ENCODE results near the gene VSTM4.

GRCh38 chr10:49036638-49037037 is 78.7 kb downstream of the VSTM4 start:
- no peak for TF ChIP-seq MAZ (IDR thresholded peaks at IDR 0.05; ENCODE audit: borderline replicate concordance, low read depth, low read length)
- TF ChIP-seq CTCF (conservative IDR thresholded peaks at IDR 0.05; ENCODE audit: low read depth, low read length) = no peak
- TF ChIP-seq RCOR1 (IDR thresholded peaks at IDR 0.05; ENCODE audit: insufficient replicate concordance, low read length) = no peak
- TF ChIP-seq POLR2A (IDR thresholded peaks at IDR 0.05; ENCODE audit: low read depth, low read length) = no peak
- no peak for TF ChIP-seq ELK1 (IDR thresholded peaks at IDR 0.05; ENCODE audit: borderline replicate concordance, low read depth, low read length)
- no peak for TF ChIP-seq MXI1 (IDR thresholded peaks at IDR 0.05; ENCODE audit: borderline replicate concordance, low read depth, low read length)
- no peak for TF ChIP-seq CEBPB (IDR thresholded peaks at IDR 0.05; ENCODE audit: low read depth, low read length)
- no peak for TF ChIP-seq BHLHE40 (IDR thresholded peaks at IDR 0.05; ENCODE audit: low read depth, low read length)
- TF ChIP-seq NFE2L2 (IDR thresholded peaks at IDR 0.05; ENCODE audit: low read depth, low read length) = no peak
- no peak for TF ChIP-seq SMC3 (IDR thresholded peaks at IDR 0.05; ENCODE audit: low read depth, low read length)
- no peak for TF ChIP-seq USF2 (IDR thresholded peaks at IDR 0.05; ENCODE audit: low read depth, low read length)
- no peak for TF ChIP-seq RAD21 (IDR thresholded peaks at IDR 0.05; ENCODE audit: low read length)
- TF ChIP-seq CHD1 (IDR thresholded peaks at IDR 0.05; ENCODE audit: low read depth, low read length) = no peak
